ENCODE results near the gene CDH10. TPM values are rescaled to one million over a fixed set of nuclear protein-coding genes. Genes with fewer than 3 reads are reported as not detected.

Gene CDH10
- total and polyA plus RNA-seq, 5 donors: 0.47 to 1.4 (median 0.79) TPM

- H3K4me3 ChIP-seq (ENCODE audit: low read length): no peak overlapping the region
- H3K4me1 ChIP-seq (ENCODE audit: control insufficient read depth, insufficient read depth, low read length): no peaks in the 10 kb centered on the region
- DNase-seq (no peak), ATAC-seq (no peak)
- H3K9me3 ChIP-seq (ENCODE audit: control insufficient read depth, low read length): peaks cover 2% of the 10 kb centered on the region
- no peaks in the 10 kb centered on the region for H3K27me3 ChIP-seq (ENCODE audit: control insufficient read depth, insufficient read depth)
- intact Hi-C loops (cut with DNase I): no loop called here
- WGBS: 42% methylated on average over 3 of the region's 3 CpGs
- no peak overlapping the region for H3K27ac ChIP-seq (ENCODE audit: low read length)
These were observed 37.8 kb downstream of the CDH10 start for GRCh38 chr5:24606971-24607370.

- WGBS: 66% methylated on average over 2 of the region's 2 CpGs
- DNase-seq (no peak), ATAC-seq (no peak)
- intact Hi-C loops (cut with DNase I): no loop called here
- no peaks in the 10 kb centered on the region for H3K4me1 ChIP-seq (ENCODE audit: control insufficient read depth, insufficient read depth, low read length)
- no peaks in the 10 kb centered on the region for H3K9me3 ChIP-seq (ENCODE audit: control insufficient read depth, low read length)
- no peaks in the 10 kb centered on the region for H3K27me3 ChIP-seq (ENCODE audit: control insufficient read depth, insufficient read depth)
- H3K4me3 ChIP-seq (ENCODE audit: low read length): no peak overlapping the region
- no peak overlapping the region for H3K27ac ChIP-seq (ENCODE audit: low read length)
These were observed 42.6 kb downstream of the CDH10 start for GRCh38 chr5:24602188-24602587.

- H3K27me3 ChIP-seq (ENCODE audit: control insufficient read depth, insufficient read depth): no peaks in the 10 kb centered on the region
- no peaks in the 10 kb centered on the region for H3K4me1 ChIP-seq (ENCODE audit: control insufficient read depth, insufficient read depth, low read length)
- no peak for ATAC-seq
- no peaks in the 10 kb centered on the region for H3K9me3 ChIP-seq (ENCODE audit: control insufficient read depth, low read length)
- no peak for DNase-seq
- intact Hi-C loops (cut with DNase I): no loop called here
- no peak overlapping the region for H3K27ac ChIP-seq (ENCODE audit: low read length)
- H3K4me3 ChIP-seq (ENCODE audit: low read length): no peak overlapping the region
- 47% methylated on average over 1 of the region's 1 CpG for WGBS
These were observed 45.8 kb downstream of the CDH10 start for GRCh38 chr5:24598956-24599355.

- Histone ChIP-seq H3K27ac (ENCODE audit: low read length) (no peak overlapping the region), H3K4me1 (ENCODE audit: control insufficient read depth, insufficient read depth, low read length) (no peaks in the 10 kb centered on the region), H3K4me3 (ENCODE audit: low read length) (no peak overlapping the region), H3K9me3 (ENCODE audit: control insufficient read depth, low read length) (no peaks in the 10 kb centered on the region), H3K27me3 (ENCODE audit: control insufficient read depth, insufficient read depth) (no peaks in the 10 kb centered on the region)
- DNase-seq (no peak), ATAC-seq (no peak)
- 71% methylated on average over 2 of the region's 2 CpGs for WGBS
- intact Hi-C loops (cut with DNase I): no loop called here
These were observed 49.4 kb downstream of the CDH10 start for GRCh38 chr5:24595329-24595728.

- H3K27me3 ChIP-seq (ENCODE audit: control insufficient read depth, insufficient read depth): no peaks in the 10 kb centered on the region
- DNase-seq (no peak), ATAC-seq (no peak)
- no peak overlapping the region for H3K4me3 ChIP-seq (ENCODE audit: low read length)
- H3K27ac ChIP-seq (ENCODE audit: low read length): no peak overlapping the region
- intact Hi-C loops (cut with DNase I): no loop called here
- H3K9me3 ChIP-seq (ENCODE audit: control insufficient read depth, low read length): no peaks in the 10 kb centered on the region
- no peaks in the 10 kb centered on the region for H3K4me1 ChIP-seq (ENCODE audit: control insufficient read depth, insufficient read depth, low read length)
These were observed 53.4 kb downstream of the CDH10 start for GRCh38 chr5:24591426-24591825.

GRCh38 chr5:24589566-24589965, 55.2 kb downstream of the CDH10 start:
- Histone ChIP-seq H3K4me1 (ENCODE audit: control insufficient read depth, insufficient read depth, low read length) (no peaks in the 10 kb centered on the region), H3K9me3 (ENCODE audit: control insufficient read depth, low read length) (no peaks in the 10 kb centered on the region), H3K27ac (ENCODE audit: low read length) (no peak overlapping the region), H3K27me3 (ENCODE audit: control insufficient read depth, insufficient read depth) (no peaks in the 10 kb centered on the region), H3K4me3 (ENCODE audit: low read length) (no peak overlapping the region)
- 82% methylated on average over 3 of the region's 3 CpGs for WGBS
- DNase-seq: no peak
- intact Hi-C loops (cut with DNase I): no loop called here
- no peak for ATAC-seq

- Histone ChIP-seq H3K4me1 (ENCODE audit: control insufficient read depth, insufficient read depth, low read length) (no peaks in the 10 kb centered on the region), H3K27ac (ENCODE audit: low read length) (no peak overlapping the region), H3K4me3 (ENCODE audit: low read length) (no peak overlapping the region), H3K27me3 (ENCODE audit: control insufficient read depth, insufficient read depth) (no peaks in the 10 kb centered on the region), H3K9me3 (ENCODE audit: control insufficient read depth, low read length) (no peaks in the 10 kb centered on the region)
- no peak for ATAC-seq
- WGBS: 65% methylated on average over 4 of the region's 4 CpGs
- intact Hi-C loops (cut with DNase I): no loop called here
- no peak for DNase-seq
These were observed 59.0 kb downstream of the CDH10 start for GRCh38 chr5:24585751-24586150.

- no peaks in the 10 kb centered on the region for H3K4me1 ChIP-seq (ENCODE audit: control insufficient read depth, insufficient read depth, low read length)
- H3K4me3 ChIP-seq (ENCODE audit: low read length): no peak overlapping the region
- intact Hi-C loops (cut with DNase I): no loop called here
- DNase-seq (no peak), ATAC-seq (no peak)
- H3K9me3 ChIP-seq (ENCODE audit: control insufficient read depth, low read length): no peaks in the 10 kb centered on the region
- H3K27me3 ChIP-seq (ENCODE audit: control insufficient read depth, insufficient read depth): no peaks in the 10 kb centered on the region
- no peak overlapping the region for H3K27ac ChIP-seq (ENCODE audit: low read length)
These were observed 73.5 kb downstream of the CDH10 start for GRCh38 chr5:24571302-24571701.

- intact Hi-C loops (cut with DNase I): no loop called here
- ATAC-seq (no peak), DNase-seq (no peak)
- H3K9me3 ChIP-seq (ENCODE audit: control insufficient read depth, low read length): peaks cover 3% of the 10 kb centered on the region
- no peak overlapping the region for H3K4me3 ChIP-seq (ENCODE audit: low read length)
- H3K4me1 ChIP-seq (ENCODE audit: control insufficient read depth, insufficient read depth, low read length): no peaks in the 10 kb centered on the region
- no peak overlapping the region for H3K27ac ChIP-seq (ENCODE audit: low read length)
- no peaks in the 10 kb centered on the region for H3K27me3 ChIP-seq (ENCODE audit: control insufficient read depth, insufficient read depth)
These were observed 77.8 kb downstream of the CDH10 start for GRCh38 chr5:24566933-24567332.

GRCh38 chr5:24555229-24555628, 89.5 kb downstream of the CDH10 start:
- H3K4me3 ChIP-seq (ENCODE audit: low read length): no peak overlapping the region

GRCh38 chr5:24547132-24547531, 97.6 kb downstream of the CDH10 start:
- intact Hi-C loops (cut with DNase I): no loop called here
- 45% methylated on average over 2 of the region's 2 CpGs for WGBS

More at GRCh38 chr5:24555229-24555628, 89.5 kb downstream of the CDH10 start:
- no peaks in the 10 kb centered on the region for H3K4me1 ChIP-seq (ENCODE audit: control insufficient read depth, insufficient read depth, low read length)
- ATAC-seq (no peak), DNase-seq (no peak)
- H3K27ac ChIP-seq (ENCODE audit: low read length): no peak overlapping the region
- WGBS: 72% methylated on average over 4 of the region's 4 CpGs
- intact Hi-C loops (cut with DNase I): no loop called here
- H3K27me3 ChIP-seq (ENCODE audit: control insufficient read depth, insufficient read depth): no peaks in the 10 kb centered on the region
- H3K9me3 ChIP-seq (ENCODE audit: control insufficient read depth, low read length): no peaks in the 10 kb centered on the region

GRCh38 chr5:24539613-24540012, 105.2 kb downstream of the CDH10 start:
- Histone ChIP-seq H3K27me3 (ENCODE audit: control insufficient read depth, insufficient read depth) (no peaks in the 10 kb centered on the region), H3K27ac (ENCODE audit: low read length) (no peak overlapping the region), H3K4me3 (ENCODE audit: low read length) (no peak overlapping the region), H3K4me1 (ENCODE audit: control insufficient read depth, insufficient read depth, low read length) (no peaks in the 10 kb centered on the region), H3K9me3 (ENCODE audit: control insufficient read depth, low read length) (no peaks in the 10 kb centered on the region)
- ATAC-seq (no peak), DNase-seq (no peak)
- intact Hi-C loops (cut with DNase I): no loop called here
- WGBS: 18% methylated on average over 1 of the region's 1 CpG

More at GRCh38 chr5:24547132-24547531, 97.6 kb downstream of the CDH10 start:
- H3K4me1 ChIP-seq (ENCODE audit: control insufficient read depth, insufficient read depth, low read length): no peaks in the 10 kb centered on the region
- ATAC-seq (no peak), DNase-seq (no peak)
- H3K9me3 ChIP-seq (ENCODE audit: control insufficient read depth, low read length): no peaks in the 10 kb centered on the region
- no peak overlapping the region for H3K27ac ChIP-seq (ENCODE audit: low read length)
- H3K4me3 ChIP-seq (ENCODE audit: low read length): no peak overlapping the region
- no peaks in the 10 kb centered on the region for H3K27me3 ChIP-seq (ENCODE audit: control insufficient read depth, insufficient read depth)
